Left ventricle myocardium inferior (tissue), 1 donor: ENCODE measurements around the gene IL1RAPL1. TPM values are rescaled to one million over a fixed set of nuclear protein-coding genes. Genes with fewer than 3 reads are reported as not detected.

ENCODE experiments used
- DNase-seq: peaks from one replicate; pipeline ENCODE4 v3.0.0-alpha.2; 2020
- H3K27ac ChIP-seq: fragments of 200-600 bp; replicated peaks from 2 replicates; pipeline ENCODE4 v1.8.0; 2021
- H3K27me3 ChIP-seq: fragments of 200-600 bp; 2 replicates; pipeline ENCODE4 v1.8.0; 2021; ENCODE audit warnings: low read depth
- H3K36me3 ChIP-seq: fragments of 200-600 bp; 2 replicates; pipeline ENCODE4 v1.8.0; 2021
- H3K4me1 ChIP-seq: fragments of 200-600 bp; 2 replicates; pipeline ENCODE4 v1.8.0; 2021
- H3K4me3 ChIP-seq: fragments of 200-600 bp; 2 replicates; pipeline ENCODE4 v1.8.0; 2021; ENCODE audit warnings: mild to moderate bottlenecking, moderate library complexity
- H3K9me3 ChIP-seq: fragments of 200-600 bp; replicated peaks from 2 replicates; pipeline ENCODE4 v1.8.0; 2021
- CTCF ChIP-seq: fragments of 200-600 bp; IDR thresholded peaks from 2 replicates; pipeline ENCODE4 v1.8.0; 2021; ENCODE audit warnings: antibody characterized with exemption, mild to moderate bottlenecking, borderline replicate concordance
- intact Hi-C: fragments of 100-400 bp; cut with micrococcal nuclease; formaldehyde crosslinking; loops from one replicate; pipeline ENCODE4 v1.11.0; 2022
- total RNA-seq: library from RNA; stranded (reverse); fragmentation: NEBNext Ultra II Directional; extraction: Animal tissue kit (Norgen Biotek cat#: 25700); gene quantifications from one replicate; pipeline ENCODE4 v1.2.1, GENCODE V29; 2021
- donor health status: DM: no; HTN: yes; CAD: no; lungs with severe emphysema.

IL1RAPL1 gene
- total RNA-seq, 1 donor from 2014 or later, result 1.9 TPM

GRCh38 chrX:28552882-28553829, 34.1 kb upstream of the IL1RAPL1 start:
- no peak overlapping the region for H3K4me3 ChIP-seq
- no peak for TF ChIP-seq CTCF
- DNase-seq, result no peak
- H3K27me3 ChIP-seq, result no peaks in the 10 kb centered on the region
- H3K36me3 ChIP-seq, result no peaks in the 10 kb centered on the region
- no peaks in the 10 kb centered on the region for H3K4me1 ChIP-seq
- H3K9me3 ChIP-seq, result peaks cover 10% of the 10 kb centered on the region
- intact Hi-C loops, result no loop called here
- H3K27ac ChIP-seq, result no peak overlapping the region

- H3K36me3 ChIP-seq, result no peaks in the 10 kb centered on the region
- intact Hi-C loops, result no loop called here
These were observed 11.1 kb upstream of the IL1RAPL1 start for GRCh38 chrX:28576117-28576516.

GRCh38 chrX:28581522-28581921, 5.7 kb upstream of the IL1RAPL1 start:
- intact Hi-C loops, result loop anchor here (10.0 kb wide), 1 partner anchor 463 kb away; no protein-coding TSS in a partner anchor

More at GRCh38 chrX:28576117-28576516, 11.1 kb upstream of the IL1RAPL1 start:
- no peak for DNase-seq
- Histone ChIP-seq H3K4me1 (no peaks in the 10 kb centered on the region), H3K4me3 (no peak overlapping the region), H3K27ac (no peak overlapping the region), H3K9me3 (no peaks in the 10 kb centered on the region), H3K27me3 (no peaks in the 10 kb centered on the region)
- no peak for TF ChIP-seq CTCF

GRCh38 chrX:28582511-28582910, 4.7 kb upstream of the IL1RAPL1 start:
- intact Hi-C loops, result loop anchor here (10.0 kb wide), 1 partner anchor 462 kb away; no protein-coding TSS in a partner anchor

More at GRCh38 chrX:28581522-28581921, 5.7 kb upstream of the IL1RAPL1 start:
- DNase-seq, result no peak
- Histone ChIP-seq H3K27ac (no peak overlapping the region), H3K36me3 (no peaks in the 10 kb centered on the region), H3K4me1 (no peaks in the 10 kb centered on the region), H3K9me3 (no peaks in the 10 kb centered on the region), H3K4me3 (no peak overlapping the region), H3K27me3 (no peaks in the 10 kb centered on the region)
- no peak for TF ChIP-seq CTCF

GRCh38 chrX:28584025-28584424, 3.2 kb upstream of the IL1RAPL1 start:
- H3K9me3 ChIP-seq, result no peaks in the 10 kb centered on the region
- intact Hi-C loops, result loop anchor here (10.0 kb wide), 1 partner anchor 461 kb away; no protein-coding TSS in a partner anchor
- no peak for DNase-seq
- H3K27me3 ChIP-seq, result no peaks in the 10 kb centered on the region
- no peak overlapping the region for H3K27ac ChIP-seq
- TF ChIP-seq CTCF, result no peak
- H3K4me3 ChIP-seq, result no peak overlapping the region
- no peaks in the 10 kb centered on the region for H3K4me1 ChIP-seq
- H3K36me3 ChIP-seq, result no peaks in the 10 kb centered on the region

More at GRCh38 chrX:28582511-28582910, 4.7 kb upstream of the IL1RAPL1 start:
- Histone ChIP-seq H3K27ac (no peak overlapping the region), H3K27me3 (no peaks in the 10 kb centered on the region), H3K9me3 (no peaks in the 10 kb centered on the region), H3K36me3 (no peaks in the 10 kb centered on the region), H3K4me1 (no peaks in the 10 kb centered on the region), H3K4me3 (no peak overlapping the region)
- TF ChIP-seq CTCF, result no peak
- DNase-seq, result no peak
